A549 (cell line): ENCODE measurements around the gene MLPH.

Source experiments
- CEBPB ChIP-seq, 2 experiments: fragments of >200 bp in 1 of 2; sonication (Bioruptor Twin) in 1 of 2; formaldehyde crosslinking in 1 of 2; IDR thresholded peaks; 2 replicates each; pipeline ENCODE4 v1.6.1; 2012 to 2016
- CTCF ChIP-seq: fragments of >200 bp; sonication (Bioruptor Twin); formaldehyde crosslinking; IDR thresholded peaks from 3 replicates; pipeline ENCODE4 v1.5.1; 2016
- POLR2A ChIP-seq: IDR thresholded peaks from 2 replicates; pipeline ENCODE4 v1.6.1; 2012; ENCODE audit warnings: mild to moderate bottlenecking, low read length

GRCh38 chr2:237519506-237520245, 32.6 kb downstream of the MLPH start:
- no peak for TF ChIP-seq POLR2A
- no peak for TF ChIP-seq CEBPB (IDR thresholded peaks at IDR 0.05)
- no peak for TF ChIP-seq CTCF
